Neural progenitor cell (in vitro differentiated cells): ENCODE results near the gene SEZ6L2. TPM values are rescaled to one million over a fixed set of nuclear protein-coding genes. Genes with fewer than 3 reads are reported as not detected.

Source experiments
- DNase-seq: peaks from one replicate; pipeline ENCODE4 v3.0.0-alpha.2; 2016; ENCODE audit warnings: low spot score
- H2AFZ ChIP-seq: fragments of 200-600 bp; sonication (generic); replicated peaks from 2 replicates; pipeline ENCODE4 v1.6.1; 2016; ENCODE audit warnings: antibody characterized with exemption
- H3F3A ChIP-seq: fragments of 200-600 bp; sonication (generic); 2 replicates; pipeline ENCODE4 v1.6.1; 2016; ENCODE audit warnings: antibody characterized with exemption, low read depth
- H3K27ac ChIP-seq: fragments of 200-600 bp; sonication (generic); 2 replicates; pipeline ENCODE4 v1.5.1; 2016; ENCODE audit warnings: mild to moderate bottlenecking
- H3K27me3 ChIP-seq: fragments of 200-600 bp; sonication (generic); 2 replicates; pipeline ENCODE4 v1.6.1; 2016; ENCODE audit warnings: mild to moderate bottlenecking, moderate library complexity
- H3K36me3 ChIP-seq: fragments of 200-600 bp; sonication (generic); 2 replicates; pipeline ENCODE4 v1.5.1; 2016
- H3K4me1 ChIP-seq: fragments of 200-600 bp; sonication (generic); 2 replicates; pipeline ENCODE4 v1.6.1; 2016; ENCODE audit warnings: mixed run types
- H3K4me2 ChIP-seq: fragments of 200-600 bp; sonication (generic); 2 replicates; pipeline ENCODE4 v1.6.1; 2016
- H3K4me3 ChIP-seq: fragments of 200-600 bp; sonication (generic); 2 replicates; pipeline ENCODE4 v1.5.1; 2016
- H3K79me2 ChIP-seq: fragments of 200-600 bp; sonication (generic); 2 replicates; pipeline ENCODE4 v1.6.1; 2016; ENCODE audit warnings: low read depth
- H3K9ac ChIP-seq: fragments of 200-600 bp; sonication (generic); 2 replicates; pipeline ENCODE4 v1.6.1; 2016
- H3K9me3 ChIP-seq: fragments of 200-600 bp; sonication (generic); 2 replicates; pipeline ENCODE4 v1.5.1; 2016; ENCODE audit warnings: low read depth
- H4K20me1 ChIP-seq: fragments of 200-600 bp; sonication (generic); 2 replicates; pipeline ENCODE4 v1.6.1; 2016; ENCODE audit warnings: low read depth
- H3K27ac Mint-ChIP-seq: 3 replicates; pipeline ENCODE4 v1.8.0; 2021; ENCODE audit warnings: mixed read lengths
- H3K27me3 Mint-ChIP-seq: 2 replicates; pipeline ENCODE4 v1.8.0; 2022; ENCODE audit warnings: low read depth, mild to moderate bottlenecking, inconsistent platforms, moderate library complexity, mixed read lengths; ENCODE audit not compliant: insufficient read depth
- H3K36me3 Mint-ChIP-seq: 3 replicates; pipeline ENCODE4 v1.8.0; 2021; ENCODE audit warnings: mixed read lengths
- H3K4me1 Mint-ChIP-seq: 3 replicates; pipeline ENCODE4 v1.8.0; 2021; ENCODE audit warnings: mixed read lengths
- H3K4me3 Mint-ChIP-seq: 3 replicates; pipeline ENCODE4 v1.8.0; 2021; ENCODE audit warnings: mild to moderate bottlenecking, moderate library complexity, mixed read lengths
- H3K9me3 Mint-ChIP-seq: 3 replicates; pipeline ENCODE4 v1.8.0; 2020; ENCODE audit warnings: mixed read lengths
- EZH2 ChIP-seq: fragments of 200-600 bp; sonication (generic); IDR thresholded peaks from 2 replicates; pipeline ENCODE4 v1.6.1; 2017; ENCODE audit warnings: antibody characterized with exemption, mild to moderate bottlenecking, moderate library complexity
- EZH2phosphoT487 ChIP-seq: fragments of 200-600 bp; sonication (generic); IDR thresholded peaks from 2 replicates; pipeline ENCODE4 v1.6.1; 2017; ENCODE audit warnings: antibody characterized with exemption
- total RNA-seq: library from RNA; depleted of rRNA; stranded (reverse); fragments of >200 nt; gene quantifications from 2 replicates; pipeline ENCODE4 v1.2.3, GENCODE V29; 2015; ENCODE audit warnings: low replicate concordance
- TF ChIP-seq, protein P1 (sequence below): fragments of 200-600 bp; sonication (generic); IDR thresholded peaks from 2 replicates; pipeline ENCODE4 v1.5.1; 2017; ENCODE audit warnings: antibody characterized with exemption, mild to moderate bottlenecking

The SEZ6L2 gene
- total RNA-seq, 1 donor from 2014 or later: 11.7 TPM

DNA sequence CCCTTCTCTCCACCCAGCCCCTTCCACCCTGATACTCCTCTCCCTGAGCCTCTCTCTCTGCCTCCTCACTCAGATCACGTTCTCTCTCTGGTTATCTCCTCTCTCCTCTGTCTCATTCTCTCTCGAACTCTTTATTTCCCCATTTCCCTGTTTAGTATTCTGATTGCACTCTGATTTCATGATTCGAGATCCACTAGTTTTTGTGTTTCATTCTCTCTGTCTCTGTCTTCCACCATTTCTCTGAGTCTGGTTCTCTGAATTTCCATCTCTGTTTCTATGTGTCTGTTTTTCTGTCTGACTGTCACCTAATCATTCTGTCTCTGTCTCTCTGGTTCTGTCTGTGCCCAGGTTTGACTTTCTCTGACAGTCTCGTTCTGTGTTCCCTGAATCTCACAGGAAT, 2.0 kb downstream of the SEZ6L2 start:
- H3K9me3 Mint-ChIP-seq: no peaks in the 10 kb centered on the region
- H3K27ac ChIP-seq: no peak overlapping the region
- peak overlapping the region; percentile 0 for H3K4me3 Mint-ChIP-seq
- no peaks in the 10 kb centered on the region for H3K36me3 ChIP-seq
- no peaks in the 10 kb centered on the region for H3K79me2 ChIP-seq
- H3K9me3 ChIP-seq: no peaks in the 10 kb centered on the region
- H3K4me3 ChIP-seq: no peak overlapping the region
- no peak overlapping the region for H3K27ac Mint-ChIP-seq
- TF ChIP-seq EZH2: no peak
- TF ChIP-seq, protein P1, sequence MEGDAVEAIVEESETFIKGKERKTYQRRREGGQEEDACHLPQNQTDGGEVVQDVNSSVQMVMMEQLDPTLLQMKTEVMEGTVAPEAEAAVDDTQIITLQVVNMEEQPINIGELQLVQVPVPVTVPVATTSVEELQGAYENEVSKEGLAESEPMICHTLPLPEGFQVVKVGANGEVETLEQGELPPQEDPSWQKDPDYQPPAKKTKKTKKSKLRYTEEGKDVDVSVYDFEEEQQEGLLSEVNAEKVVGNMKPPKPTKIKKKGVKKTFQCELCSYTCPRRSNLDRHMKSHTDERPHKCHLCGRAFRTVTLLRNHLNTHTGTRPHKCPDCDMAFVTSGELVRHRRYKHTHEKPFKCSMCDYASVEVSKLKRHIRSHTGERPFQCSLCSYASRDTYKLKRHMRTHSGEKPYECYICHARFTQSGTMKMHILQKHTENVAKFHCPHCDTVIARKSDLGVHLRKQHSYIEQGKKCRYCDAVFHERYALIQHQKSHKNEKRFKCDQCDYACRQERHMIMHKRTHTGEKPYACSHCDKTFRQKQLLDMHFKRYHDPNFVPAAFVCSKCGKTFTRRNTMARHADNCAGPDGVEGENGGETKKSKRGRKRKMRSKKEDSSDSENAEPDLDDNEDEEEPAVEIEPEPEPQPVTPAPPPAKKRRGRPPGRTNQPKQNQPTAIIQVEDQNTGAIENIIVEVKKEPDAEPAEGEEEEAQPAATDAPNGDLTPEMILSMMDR: no peak
- TF ChIP-seq EZH2phosphoT487: no peak
- H3K4me1 Mint-ChIP-seq: peaks cover 14% of the 10 kb centered on the region
- no peaks in the 10 kb centered on the region for H3K36me3 Mint-ChIP-seq
- H3K27me3 Mint-ChIP-seq: peaks cover 28% of the 10 kb centered on the region
- no peak for DNase-seq
- H3K9ac ChIP-seq: no peak overlapping the region
- H3F3A ChIP-seq: peaks cover 13% of the 10 kb centered on the region
- H3K4me1 ChIP-seq: peaks cover 10% of the 10 kb centered on the region
- H4K20me1 ChIP-seq: peaks cover 17% of the 10 kb centered on the region
- H3K27me3 ChIP-seq: peaks cover 12% of the 10 kb centered on the region
- no peak overlapping the region for H3K4me2 ChIP-seq
- no peak overlapping the region for H2AFZ ChIP-seq

DNA sequence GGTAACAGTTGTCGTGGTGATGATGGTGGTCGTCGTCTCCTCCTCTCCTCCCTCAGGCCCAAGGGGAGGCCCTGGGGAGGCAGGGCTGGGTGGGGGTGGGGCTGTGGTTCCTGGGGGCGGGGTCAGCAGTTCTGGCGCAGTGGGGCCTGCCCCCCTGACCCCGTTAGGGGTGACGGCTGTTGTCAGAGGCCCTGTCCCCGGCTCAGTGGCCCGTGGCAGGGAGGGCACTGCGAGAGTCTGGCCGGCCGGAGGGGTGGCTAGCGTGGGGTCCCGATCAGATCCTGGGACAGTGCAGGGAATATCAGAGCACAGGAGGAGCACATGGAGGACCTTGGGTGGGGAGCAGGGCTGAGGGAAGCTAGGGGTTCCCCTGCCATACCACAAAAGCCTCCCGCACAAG, 2.5 kb downstream of the SEZ6L2 start:
- Histone ChIP-seq H2AFZ (no peak overlapping the region), H3K27ac (no peak overlapping the region), H3K79me2 (no peaks in the 10 kb centered on the region), H3K4me1 (peaks cover 10% of the 10 kb centered on the region), H3K27me3 (peaks cover 12% of the 10 kb centered on the region), H4K20me1 (peaks cover 17% of the 10 kb centered on the region), H3F3A (peaks cover 13% of the 10 kb centered on the region), H3K9ac (no peak overlapping the region), H3K9me3 (no peaks in the 10 kb centered on the region), H3K4me3 (no peak overlapping the region), H3K36me3 (no peaks in the 10 kb centered on the region), H3K4me2 (no peak overlapping the region)
- DNase-seq: no peak
- Mint-ChIP-seq H3K27ac (no peak overlapping the region), H3K4me3 (no peak overlapping the region), H3K36me3 (no peaks in the 10 kb centered on the region), H3K9me3 (no peaks in the 10 kb centered on the region), H3K4me1 (peaks cover 16% of the 10 kb centered on the region), H3K27me3 (peaks cover 24% of the 10 kb centered on the region)
- TF ChIP-seq, protein P1: no peak
- TF ChIP-seq EZH2 (no peak), EZH2phosphoT487 (no peak)

DNA sequence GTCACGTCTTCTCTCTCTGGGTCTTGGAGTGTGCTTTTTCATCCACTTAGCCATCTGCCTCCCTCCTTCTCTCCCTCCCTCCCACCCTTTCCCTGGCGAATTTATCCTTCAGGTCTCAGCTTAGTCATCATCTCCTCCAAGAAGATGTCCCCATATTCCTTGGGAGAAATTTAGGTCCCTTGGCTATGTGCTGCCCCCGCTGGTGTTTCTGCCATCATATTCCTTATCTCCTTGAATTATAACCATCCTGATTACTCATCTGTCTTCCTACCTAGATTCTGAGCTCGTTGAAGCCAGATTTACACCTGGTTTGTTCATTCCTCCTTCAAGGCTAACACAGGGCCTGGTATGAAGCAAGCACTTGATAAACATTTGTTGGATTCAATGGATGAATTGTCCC, 5.0 kb downstream of the SEZ6L2 start:
- Histone ChIP-seq H3K4me1 (peaks cover 10% of the 10 kb centered on the region), H3K27ac (no peak overlapping the region), H4K20me1 (peaks cover 14% of the 10 kb centered on the region), H2AFZ (no peak overlapping the region), H3K4me3 (no peak overlapping the region), H3K27me3 (no peaks in the 10 kb centered on the region), H3K36me3 (no peaks in the 10 kb centered on the region), H3K9me3 (no peaks in the 10 kb centered on the region), H3K79me2 (no peaks in the 10 kb centered on the region), H3F3A (peaks cover 1% of the 10 kb centered on the region), H3K9ac (no peak overlapping the region), H3K4me2 (no peak overlapping the region)
- peaks cover 12% of the 10 kb centered on the region for H3K4me1 Mint-ChIP-seq
- H3K27me3 Mint-ChIP-seq: peaks cover 17% of the 10 kb centered on the region
- no peaks in the 10 kb centered on the region for H3K9me3 Mint-ChIP-seq
- TF ChIP-seq EZH2phosphoT487 (no peak), EZH2 (no peak)
- TF ChIP-seq, protein P1: no peak
- H3K36me3 Mint-ChIP-seq: no peaks in the 10 kb centered on the region
- H3K27ac Mint-ChIP-seq: no peak overlapping the region
- DNase-seq: no peak
- H3K4me3 Mint-ChIP-seq: no peak overlapping the region
